SU-DHL-6 (cell line): ENCODE results near the gene MTG1.

ENCODE experiments used
- H2AFZ ChIP-seq: fragments of 200-600 bp; sonication (generic); 2 replicates; pipeline ENCODE4 v1.6.1; 2014; ENCODE audit warnings: low read depth, mild to moderate bottlenecking, moderate library complexity, mixed read lengths, antibody characterized with exemption, low read length; ENCODE audit not compliant: severe bottlenecking
- H3F3A ChIP-seq: fragments of 200-600 bp; shearing (Covaris generic); 2 replicates; pipeline ENCODE4 v1.6.0; 2016; ENCODE audit warnings: antibody characterized with exemption, mild to moderate bottlenecking; ENCODE audit not compliant: insufficient read depth
- H3K27ac ChIP-seq: fragments of 200-600 bp; sonication (generic); 2 replicates; pipeline ENCODE4 v1.5.1; 2016; ENCODE audit warnings: low read depth, mild to moderate bottlenecking, low read length, moderate library complexity, mixed read lengths
- H3K27me3 ChIP-seq: fragments of 200-600 bp; sonication (generic), shearing (Covaris generic); 2 replicates; pipeline ENCODE4 v1.6.0; 2014; ENCODE audit warnings: mild to moderate bottlenecking, low read length
- H3K36me3 ChIP-seq: fragments of 200-600 bp; sonication (generic); 2 replicates; pipeline ENCODE4 v1.6.1; 2014; ENCODE audit warnings: mild to moderate bottlenecking, low read length, mixed read lengths
- H3K4me2 ChIP-seq: fragments of 300-600, 200-600 bp; shearing (Covaris generic), sonication (generic); 2 replicates; pipeline ENCODE4 v1.6.0; 2014; ENCODE audit warnings: low read length, low read depth, mild to moderate bottlenecking; ENCODE audit not compliant: poor library complexity, severe bottlenecking
- H3K4me3 ChIP-seq: fragments of 200-600 bp; sonication (generic); 2 replicates; pipeline ENCODE4 v1.5.1; 2014; ENCODE audit warnings: antibody characterized with exemption, low read length, mild to moderate bottlenecking, mixed read lengths; ENCODE audit not compliant: insufficient read depth, poor library complexity, severe bottlenecking
- H3K79me2 ChIP-seq: fragments of 200-600 bp; sonication (generic); 2 replicates; pipeline ENCODE4 v1.6.1; 2014; ENCODE audit warnings: mild to moderate bottlenecking, low read length, moderate library complexity; ENCODE audit not compliant: insufficient read depth
- H3K9ac ChIP-seq: fragments of 200-600 bp; sonication (generic); 2 replicates; pipeline ENCODE4 v1.7.0; 2014; ENCODE audit warnings: mild to moderate bottlenecking, low read length
- H3K9me2 ChIP-seq: fragments of 200-600 bp; sonication (generic); replicated peaks from 2 replicates; pipeline ENCODE4 v1.6.1; 2014; ENCODE audit warnings: low read length; ENCODE audit not compliant: insufficient read depth
- H3K9me3 ChIP-seq: fragments of 200-600 bp; sonication (generic); 2 replicates; pipeline ENCODE4 v1.6.1; 2014; ENCODE audit warnings: low read length, mixed read lengths; ENCODE audit not compliant: insufficient read depth
- H4K20me1 ChIP-seq: fragments of 200-600 bp; sonication (generic); 2 replicates; pipeline ENCODE4 v1.6.1; 2014; ENCODE audit warnings: low read depth, mild to moderate bottlenecking, antibody characterized with exemption, low read length, moderate library complexity, mixed read lengths
- CTCF ChIP-seq: fragments of 200-600 bp; sonication (generic); IDR thresholded peaks from one replicate; pipeline ENCODE4 v1.5.1; 2017; ENCODE audit warnings: antibody characterized with exemption, mild to moderate bottlenecking, low read length, moderate library complexity; ENCODE audit not compliant: insufficient read depth, poor library complexity, severe bottlenecking
- EZH2phosphoT487 ChIP-seq: fragments of 200-600 bp; sonication (generic), shearing (Covaris generic); conservative IDR thresholded peaks from 2 replicates; pipeline ENCODE4 v1.6.1; 2018; ENCODE audit warnings: mild to moderate bottlenecking, antibody characterized with exemption, low read length, moderate library complexity, mixed read lengths

MTG1 gene

GRCh38 chr10:133445268-133445732 is 51.3 kb downstream of the MTG1 start:
- 0 out of 2 replicates have a peak, but pooled peaks cover 3% of the 10 kb centered on the region for H3K36me3 ChIP-seq
- no peak overlapping the region for H2AFZ ChIP-seq
- no peaks in the 10 kb centered on the region for H3K79me2 ChIP-seq
- H3K27ac ChIP-seq, result no peak overlapping the region
- H3F3A ChIP-seq, result no peaks in the 10 kb centered on the region
- no peaks in the 10 kb centered on the region for H3K9me2 ChIP-seq
- no peaks in the 10 kb centered on the region for H3K27me3 ChIP-seq
- no peak overlapping the region for H3K9ac ChIP-seq
- no peak overlapping the region for H3K4me2 ChIP-seq
- TF ChIP-seq EZH2phosphoT487 (no peak), CTCF (no peak)
- peaks cover 17% of the 10 kb centered on the region; the same call in 1 of the 2 replicates for H3K9me3 ChIP-seq
- no peak overlapping the region for H3K4me3 ChIP-seq
- no peaks in the 10 kb centered on the region for H4K20me1 ChIP-seq

- no peak overlapping the region for H3K27ac ChIP-seq
- H3K27me3 ChIP-seq, result no peaks in the 10 kb centered on the region
- no peaks in the 10 kb centered on the region for H3K79me2 ChIP-seq
- peaks cover 17% of the 10 kb centered on the region; the same call in 1 of the 2 replicates for H3K9me3 ChIP-seq
- H3K9ac ChIP-seq, result no peak overlapping the region
- H3K36me3 ChIP-seq, result 0 out of 2 replicates have a peak, but pooled peaks cover 3% of the 10 kb centered on the region
- no peak overlapping the region for H2AFZ ChIP-seq
- no peak overlapping the region for H3K4me2 ChIP-seq
- no peak overlapping the region for H3K4me3 ChIP-seq
- TF ChIP-seq EZH2phosphoT487, result no peak
- no peak for TF ChIP-seq CTCF
- no peaks in the 10 kb centered on the region for H3F3A ChIP-seq
- no peaks in the 10 kb centered on the region for H4K20me1 ChIP-seq
- no peaks in the 10 kb centered on the region for H3K9me2 ChIP-seq
These were observed 52.1 kb downstream of the MTG1 start for GRCh38 chr10:133445751-133446708.

- H3K4me2 ChIP-seq, result no peak overlapping the region
- TF ChIP-seq CTCF (no peak), EZH2phosphoT487 (no peak)
These were observed 53.0 kb downstream of the MTG1 start for GRCh38 chr10:133446979-133447378.

More at GRCh38 chr10:133446979-133447378, 53.0 kb downstream of the MTG1 start:
- no peaks in the 10 kb centered on the region for H3F3A ChIP-seq
- H3K9me2 ChIP-seq, result no peaks in the 10 kb centered on the region
- no peaks in the 10 kb centered on the region for H4K20me1 ChIP-seq
- no peak overlapping the region for H3K9ac ChIP-seq
- peaks cover 17% of the 10 kb centered on the region; the same call in 1 of the 2 replicates for H3K9me3 ChIP-seq
- no peak overlapping the region for H3K4me3 ChIP-seq
- H2AFZ ChIP-seq, result no peak overlapping the region
- H3K27ac ChIP-seq, result no peak overlapping the region
- no peaks in the 10 kb centered on the region for H3K27me3 ChIP-seq
- no peaks in the 10 kb centered on the region for H3K79me2 ChIP-seq
- 0 out of 2 replicates have a peak, but pooled peaks cover 3% of the 10 kb centered on the region for H3K36me3 ChIP-seq
